A549 (cell line): Measurements from ENCODE around the gene PDE10A. TPM values are rescaled to one million over a fixed set of nuclear protein-coding genes. Genes with fewer than 3 reads are reported as not detected.

Experiments used
- ATAC-seq, 2 experiments: fragments of 200-7000 bp in 1 of 2; fragments of >200 bp in 1 of 2; cut with Nextera tagmentation in 1 of 2; cut with Tn5 transposase in 1 of 2; 3 replicates each; pipeline versions ENCODE4 v1.8.0 to v1.9.1; 2018 to 2020; ENCODE audit warnings: mild to moderate bottlenecking in 1 of 2, moderate library complexity in 1 of 2
- CTCF ChIA-PET: fragments of 300-600 bp; sonication (Branson Sonifier 250); formaldehyde crosslinking; extraction: SDS; loops from one replicate; lab custom pipeline; 2021; ENCODE audit warnings: antibody characterized with exemption, inconsistent platforms; lab: Yijun Ruan, JAX
- POLR2A ChIA-PET: fragments of 350-600 bp; formaldehyde crosslinking; extraction: SDS; loops from one replicate; lab custom pipeline; 2021; ENCODE audit warnings: antibody characterized with exemption, inconsistent platforms; lab: Yijun Ruan, JAX
- DNase-seq, 2 experiments: peaks; one replicate each; pipeline versions ENCODE4 v3.0.0 to v3.0.0-alpha.2; 2011 to 2016; ENCODE audit warnings: low read depth in 1 of 2, low spot score in 1 of 2
- FAIRE-seq: peaks from 2 replicates; lab custom pipeline; 2011; peaks lifted over from hg19 to GRCh38; lab: Jason Lieb, UNC
- H3K27ac ChIP-seq, 2 experiments: fragments of >200 bp; sonication (Bioruptor Twin); formaldehyde crosslinking; 3 replicates each; pipeline ENCODE4 v1.5.1; 2016 to 2017
- H3K4me1 ChIP-seq: fragments of >200 bp; sonication (Bioruptor Twin); formaldehyde crosslinking; 3 replicates; pipeline ENCODE4 v1.6.1; 2016
- H3K4me2 ChIP-seq: fragments of >200 bp; sonication (Bioruptor Twin); formaldehyde crosslinking; 3 replicates; pipeline ENCODE4 v1.6.1; 2016
- H3K4me3 ChIP-seq: fragments of >200 bp; sonication (Bioruptor Twin); formaldehyde crosslinking; 3 replicates; pipeline ENCODE4 v1.5.1; 2016
- H3K9me3 ChIP-seq: fragments of >200 bp; sonication (Bioruptor Twin); formaldehyde crosslinking; 3 replicates; pipeline ENCODE4 v1.6.1; 2016
- CBX2 ChIP-seq: fragments of 200-600 bp; sonication (generic); IDR thresholded peaks from 2 replicates; pipeline ENCODE4 v1.6.1; 2016; ENCODE audit warnings: low read depth, mild to moderate bottlenecking, borderline replicate concordance
- CBX8 ChIP-seq: fragments of 200-600 bp; sonication (generic); IDR thresholded peaks from 2 replicates; pipeline ENCODE4 v1.6.1; 2016
- CEBPB ChIP-seq, 2 experiments: fragments of >200 bp in 1 of 2; sonication (Bioruptor Twin) in 1 of 2; formaldehyde crosslinking in 1 of 2; IDR thresholded peaks; 2 replicates each; pipeline ENCODE4 v1.6.1; 2012 to 2016
- EHF ChIP-seq: fragments of 250-450 bp; sonication (Bioruptor Pico); IDR thresholded peaks from 2 replicates; pipeline ENCODE4 v1.5.0; 2020; ENCODE audit warnings: mild to moderate bottlenecking
- EHMT2 ChIP-seq: fragments of 200-600 bp; sonication (generic); IDR thresholded peaks from 2 replicates; pipeline ENCODE4 v1.6.1; 2016; ENCODE audit warnings: antibody characterized with exemption, low read depth, mild to moderate bottlenecking, moderate library complexity
- ESRRA ChIP-seq: fragments of 150-350 bp; IDR thresholded peaks from 2 replicates; pipeline ENCODE4 v1.6.1; 2014; ENCODE audit warnings: mild to moderate bottlenecking, low read length, borderline replicate concordance
- FOSL2 ChIP-seq, 2 experiments: fragments of 450-650 bp in 1 of 2; fragments of >200 bp in 1 of 2; sonication (Bioruptor Twin) in 1 of 2; formaldehyde crosslinking; IDR thresholded peaks; 2 replicates each; pipeline versions ENCODE4 v1.5.0 to v1.6.1; 2016 to 2020; ENCODE audit warnings: mild to moderate bottlenecking in 1 of 2, moderate library complexity in 1 of 2
- GATA3 ChIP-seq: IDR thresholded peaks from 2 replicates; pipeline ENCODE4 v1.6.1; 2012; ENCODE audit warnings: borderline replicate concordance
- HDAC2 ChIP-seq: fragments of 200-600 bp; sonication (generic); IDR thresholded peaks from 2 replicates; pipeline ENCODE4 v1.6.1; 2016
- HEYL ChIP-seq: fragments of 250-450 bp; sonication (Bioruptor Pico); IDR thresholded peaks from 2 replicates; pipeline ENCODE4 v1.8.0; 2021; ENCODE audit warnings: mild to moderate bottlenecking, moderate library complexity
- HOXA7 ChIP-seq: fragments of 250-450 bp; sonication (Bioruptor Pico); IDR thresholded peaks from 2 replicates; pipeline ENCODE4 v1.5.0; 2020; ENCODE audit warnings: mild to moderate bottlenecking, moderate library complexity
- HOXB13 ChIP-seq: fragments of 250-450 bp; sonication (Bioruptor Pico); IDR thresholded peaks from 2 replicates; pipeline ENCODE4 v1.5.0; 2020; ENCODE audit warnings: low read depth, mild to moderate bottlenecking, moderate library complexity
- KDM1A ChIP-seq: fragments of 200-600 bp; sonication (generic); IDR thresholded peaks from 2 replicates; pipeline ENCODE4 v1.6.1; 2016; ENCODE audit warnings: low read depth, mild to moderate bottlenecking
- KDM5A ChIP-seq: fragments of 200-600 bp; sonication (generic); IDR thresholded peaks from 2 replicates; pipeline ENCODE4 v1.6.1; 2016; ENCODE audit warnings: antibody characterized with exemption, mild to moderate bottlenecking
- PHF8 ChIP-seq: fragments of 200-600 bp; sonication (generic); IDR thresholded peaks from 2 replicates; pipeline ENCODE4 v1.6.1; 2016; ENCODE audit warnings: low read depth, mild to moderate bottlenecking, antibody characterized with exemption, moderate library complexity, borderline replicate concordance
- POLR2AphosphoS2 ChIP-seq: conservative IDR thresholded peaks from 2 replicates; pipeline ENCODE4 v1.6.1; 2012; ENCODE audit warnings: low read length, improper control_type of control experiment, inconsistent platforms
- RAD21 ChIP-seq, 2 experiments: fragments of >200 bp in 1 of 2; sonication (Bioruptor Twin) in 1 of 2; formaldehyde crosslinking in 1 of 2; IDR thresholded peaks in 1 of 2; conservative IDR thresholded peaks in 1 of 2; 2 replicates in 1 of 2; 3 replicates in 1 of 2; pipeline ENCODE4 v1.6.1; 2012 to 2018; ENCODE audit warnings: inconsistent platforms in 1 of 2
- RARB ChIP-seq: fragments of 250-450 bp; sonication (Bioruptor Pico); IDR thresholded peaks from 2 replicates; pipeline ENCODE4 v1.8.0; 2021; ENCODE audit warnings: mild to moderate bottlenecking, moderate library complexity
- RCOR1 ChIP-seq: fragments of 150-350 bp; IDR thresholded peaks from 2 replicates; pipeline ENCODE4 v1.6.1; 2014; ENCODE audit warnings: antibody characterized with exemption, low read length, low read depth
- ZC3H11A ChIP-seq: fragments of 450-650 bp; IDR thresholded peaks from 2 replicates; pipeline ENCODE4 v1.6.1; 2014; ENCODE audit warnings: antibody characterized with exemption, mild to moderate bottlenecking
- WGBS: methylation state at CpG from one replicate; pipeline ENCODE4 v1.1.6; 2017; ENCODE audit errors: missing lambda C conversion rate; 5-methylcytosine and 5-hydroxymethylcytosine counted together
- polyA plus RNA-seq, 4 experiments: library from polyadenylated mRNA; depleted of rRNA in 3 of 4; stranded (reverse); fragments of >200 nt; fragmentation: RNase III in 1 of 4; extraction: RNeasy Plus Mini Kit Qiagen cat#74134 plus additional on column Dnase treatment in 1 of 4; gene quantifications; 2 replicates in 3 of 4; 3 replicates in 1 of 4; pipeline ENCODE4 v1.2.3, GENCODE V29; 2011 to 2017
- TF ChIP-seq, protein P1 (sequence below): fragments of 250-450 bp; sonication (Bioruptor Pico); IDR thresholded peaks from 2 replicates; pipeline ENCODE4 v1.5.0; 2021; ENCODE audit warnings: mild to moderate bottlenecking, moderate library complexity, borderline replicate concordance
- TF ChIP-seq, protein P2 (sequence below): fragments of 150-350 bp; IDR thresholded peaks from 2 replicates; pipeline ENCODE4 v1.6.1; 2014; ENCODE audit warnings: low read depth, mild to moderate bottlenecking, low read length
- TF ChIP-seq, protein P3 (sequence below): fragments of >200 bp; sonication (Bioruptor Twin); formaldehyde crosslinking; IDR thresholded peaks from 3 replicates; pipeline ENCODE4 v1.5.1; 2016

The PDE10A gene
- polyA plus RNA-seq, 2 of the 4 experiments (the other 2 are of a cell fraction): 44.9 to 92.5 TPM

DNA sequence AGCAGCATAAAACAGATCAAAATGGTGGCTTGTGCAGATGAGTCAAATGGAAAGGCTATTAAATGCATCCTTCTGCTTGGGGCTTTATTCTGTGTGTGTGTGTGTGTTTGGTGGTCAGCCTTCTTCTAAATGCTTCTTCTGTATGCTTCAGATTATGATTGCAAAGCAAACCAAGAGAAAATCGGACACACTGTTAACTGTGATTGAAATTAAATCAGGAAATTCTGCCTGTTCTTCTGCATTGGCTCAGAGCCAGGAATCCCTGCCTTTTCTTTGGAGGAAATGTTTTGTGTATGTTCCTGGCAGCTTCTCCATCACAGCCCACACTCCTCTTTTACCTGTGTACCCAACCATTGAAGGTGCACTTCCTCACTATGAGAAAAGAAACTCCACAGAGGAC, 22.3 kb upstream of the PDE10A start:
- no peak overlapping the region for H3K27ac ChIP-seq
- H3K9me3 ChIP-seq: no peaks in the 10 kb centered on the region
- TF ChIP-seq CBX2: no peak
- TF ChIP-seq, protein P1, sequence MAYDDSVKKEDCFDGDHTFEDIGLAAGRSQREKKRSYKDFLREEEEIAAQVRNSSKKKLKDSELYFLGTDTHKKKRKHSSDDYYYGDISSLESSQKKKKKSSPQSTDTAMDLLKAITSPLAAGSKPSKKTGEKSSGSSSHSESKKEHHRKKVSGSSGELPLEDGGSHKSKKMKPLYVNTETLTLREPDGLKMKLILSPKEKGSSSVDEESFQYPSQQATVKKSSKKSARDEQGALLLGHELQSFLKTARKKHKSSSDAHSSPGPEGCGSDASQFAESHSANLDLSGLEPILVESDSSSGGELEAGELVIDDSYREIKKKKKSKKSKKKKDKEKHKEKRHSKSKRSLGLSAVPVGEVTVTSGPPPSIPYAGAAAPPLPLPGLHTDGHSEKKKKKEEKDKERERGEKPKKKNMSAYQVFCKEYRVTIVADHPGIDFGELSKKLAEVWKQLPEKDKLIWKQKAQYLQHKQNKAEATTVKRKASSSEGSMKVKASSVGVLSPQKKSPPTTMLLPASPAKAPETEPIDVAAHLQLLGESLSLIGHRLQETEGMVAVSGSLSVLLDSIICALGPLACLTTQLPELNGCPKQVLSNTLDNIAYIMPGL: no peak
- TF ChIP-seq RAD21 (conservative IDR thresholded peaks at IDR 0.05 in 1 of 2, IDR thresholded peaks at IDR 0.05 in 1 of 2): no peak
- no peak for TF ChIP-seq EHF (CRISPR knock-in tag)
- TF ChIP-seq RCOR1: no peak
- no peak for TF ChIP-seq KDM1A
- no peak for TF ChIP-seq HDAC2
- TF ChIP-seq HOXB13 (CRISPR knock-in tag): no peak
- no peak for TF ChIP-seq HEYL (CRISPR knock-in tag)
- TF ChIP-seq PHF8: no peak
- no peak for TF ChIP-seq FOSL2 (IDR thresholded peaks at IDR 0.05)
- TF ChIP-seq FOSL2 (CRISPR knock-in tag; IDR thresholded peaks at IDR 0.05): no peak
- TF ChIP-seq, protein P2, sequence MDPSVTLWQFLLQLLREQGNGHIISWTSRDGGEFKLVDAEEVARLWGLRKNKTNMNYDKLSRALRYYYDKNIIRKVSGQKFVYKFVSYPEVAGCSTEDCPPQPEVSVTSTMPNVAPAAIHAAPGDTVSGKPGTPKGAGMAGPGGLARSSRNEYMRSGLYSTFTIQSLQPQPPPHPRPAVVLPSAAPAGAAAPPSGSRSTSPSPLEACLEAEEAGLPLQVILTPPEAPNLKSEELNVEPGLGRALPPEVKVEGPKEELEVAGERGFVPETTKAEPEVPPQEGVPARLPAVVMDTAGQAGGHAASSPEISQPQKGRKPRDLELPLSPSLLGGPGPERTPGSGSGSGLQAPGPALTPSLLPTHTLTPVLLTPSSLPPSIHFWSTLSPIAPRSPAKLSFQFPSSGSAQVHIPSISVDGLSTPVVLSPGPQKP: no peak
- TF ChIP-seq HOXA7: no peak
- TF ChIP-seq ESRRA: no peak
- TF ChIP-seq, protein P3, sequence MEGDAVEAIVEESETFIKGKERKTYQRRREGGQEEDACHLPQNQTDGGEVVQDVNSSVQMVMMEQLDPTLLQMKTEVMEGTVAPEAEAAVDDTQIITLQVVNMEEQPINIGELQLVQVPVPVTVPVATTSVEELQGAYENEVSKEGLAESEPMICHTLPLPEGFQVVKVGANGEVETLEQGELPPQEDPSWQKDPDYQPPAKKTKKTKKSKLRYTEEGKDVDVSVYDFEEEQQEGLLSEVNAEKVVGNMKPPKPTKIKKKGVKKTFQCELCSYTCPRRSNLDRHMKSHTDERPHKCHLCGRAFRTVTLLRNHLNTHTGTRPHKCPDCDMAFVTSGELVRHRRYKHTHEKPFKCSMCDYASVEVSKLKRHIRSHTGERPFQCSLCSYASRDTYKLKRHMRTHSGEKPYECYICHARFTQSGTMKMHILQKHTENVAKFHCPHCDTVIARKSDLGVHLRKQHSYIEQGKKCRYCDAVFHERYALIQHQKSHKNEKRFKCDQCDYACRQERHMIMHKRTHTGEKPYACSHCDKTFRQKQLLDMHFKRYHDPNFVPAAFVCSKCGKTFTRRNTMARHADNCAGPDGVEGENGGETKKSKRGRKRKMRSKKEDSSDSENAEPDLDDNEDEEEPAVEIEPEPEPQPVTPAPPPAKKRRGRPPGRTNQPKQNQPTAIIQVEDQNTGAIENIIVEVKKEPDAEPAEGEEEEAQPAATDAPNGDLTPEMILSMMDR: no peak
- TF ChIP-seq CBX8: no peak
- CTCF ChIA-PET: no interaction called here
- no peak for DNase-seq
- POLR2A ChIA-PET: no interaction called here
- H3K4me3 ChIP-seq: no peak overlapping the region
- H3K4me2 ChIP-seq: no peak overlapping the region
- no peak for ATAC-seq
- 64% methylated on average over 1 of the region's 1 CpG for WGBS
- no peaks in the 10 kb centered on the region for H3K4me1 ChIP-seq
- no peak for FAIRE-seq

DNA sequence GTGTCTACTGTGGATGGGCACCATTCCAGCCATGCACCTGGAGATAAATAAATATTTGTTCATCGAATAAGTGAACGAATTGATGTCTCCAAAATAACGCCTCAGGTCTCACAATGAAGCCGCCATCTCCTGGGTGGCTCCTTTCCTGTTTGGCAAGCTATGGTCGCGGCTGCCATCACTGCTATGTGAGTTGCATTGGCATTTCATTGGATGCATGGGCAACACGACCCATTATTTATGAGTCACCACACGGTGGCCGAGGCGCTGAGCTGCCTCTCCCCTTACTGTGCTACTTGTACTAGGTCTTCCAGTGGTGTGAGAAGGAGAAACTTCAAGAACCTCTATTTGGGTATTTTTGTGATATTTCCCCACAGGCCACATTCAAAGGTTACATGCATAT, 21.3 kb upstream of the PDE10A start:
- DNase-seq (no peak), ATAC-seq (no peak), FAIRE-seq (no peak)
- Histone ChIP-seq H3K4me3 (no peak overlapping the region), H3K27ac (no peak overlapping the region), H3K4me1 (no peaks in the 10 kb centered on the region), H3K4me2 (no peak overlapping the region), H3K9me3 (no peaks in the 10 kb centered on the region)
- 92% methylated on average over 10 of the region's 10 CpGs for WGBS
- TF ChIP-seq EHF (CRISPR knock-in tag) (no peak), CEBPB (IDR thresholded peaks at IDR 0.05) (no peak), KDM1A (no peak), KDM5A (no peak), RARB (CRISPR knock-in tag) (no peak), ZC3H11A (no peak), EHMT2 (no peak), GATA3 (no peak), POLR2AphosphoS2 (no peak)
- POLR2A ChIA-PET: no interaction called here
- CTCF ChIA-PET: no interaction called here
